Sigmoid colon (tissue), 4 donors: Measurements from ENCODE around the gene OMG.
"Not testable (repeated sequence)": the region's sequence is repeated elsewhere in the genome, so short reads cannot be mapped to it uniquely, and the experiment has no call there.

ENCODE experiments used
- CTCF ChIP-seq, 4 experiments: fragments of 450-650 bp in 3 of 4; fragments of 200-600 bp in 1 of 4; IDR thresholded peaks; one replicate each; pipeline ENCODE4 v1.5.1; 2016 to 2019; ENCODE audit warnings: antibody characterized with exemption in 4 of 4, mild to moderate bottlenecking in 3 of 4, moderate library complexity in 2 of 4
- POLR2AphosphoS5 ChIP-seq, 4 donors: sonication (generic); formaldehyde crosslinking; IDR thresholded peaks; one replicate each; pipeline ENCODE4 v1.6.1; 2017; ENCODE audit warnings: antibody characterized with exemption in 4 of 4

- TF ChIP-seq CTCF, POLR2AphosphoS5 (IDR thresholded peaks at IDR 0.05): not testable (repeated sequence)
Measured at GRCh38 chr17:31312223-31312622, 15.2 kb upstream of the OMG start.
